GM12873 (cell line): ENCODE measurements around the gene SLCO2A1.

Experiments used
- CTCF ChIP-seq: IDR thresholded peaks from 2 replicates; pipeline ENCODE4 v1.5.1; 2012; ENCODE audit warnings: low read depth, mild to moderate bottlenecking, moderate library complexity, low read length, control low read depth; ENCODE audit not compliant: insufficient read depth; ENCODE audit errors: missing control alignments

SLCO2A1 gene

GRCh38 chr3:133984975-133985374 lies 44.8 kb downstream of the SLCO2A1 start:
- no peak for TF ChIP-seq CTCF

DNA sequence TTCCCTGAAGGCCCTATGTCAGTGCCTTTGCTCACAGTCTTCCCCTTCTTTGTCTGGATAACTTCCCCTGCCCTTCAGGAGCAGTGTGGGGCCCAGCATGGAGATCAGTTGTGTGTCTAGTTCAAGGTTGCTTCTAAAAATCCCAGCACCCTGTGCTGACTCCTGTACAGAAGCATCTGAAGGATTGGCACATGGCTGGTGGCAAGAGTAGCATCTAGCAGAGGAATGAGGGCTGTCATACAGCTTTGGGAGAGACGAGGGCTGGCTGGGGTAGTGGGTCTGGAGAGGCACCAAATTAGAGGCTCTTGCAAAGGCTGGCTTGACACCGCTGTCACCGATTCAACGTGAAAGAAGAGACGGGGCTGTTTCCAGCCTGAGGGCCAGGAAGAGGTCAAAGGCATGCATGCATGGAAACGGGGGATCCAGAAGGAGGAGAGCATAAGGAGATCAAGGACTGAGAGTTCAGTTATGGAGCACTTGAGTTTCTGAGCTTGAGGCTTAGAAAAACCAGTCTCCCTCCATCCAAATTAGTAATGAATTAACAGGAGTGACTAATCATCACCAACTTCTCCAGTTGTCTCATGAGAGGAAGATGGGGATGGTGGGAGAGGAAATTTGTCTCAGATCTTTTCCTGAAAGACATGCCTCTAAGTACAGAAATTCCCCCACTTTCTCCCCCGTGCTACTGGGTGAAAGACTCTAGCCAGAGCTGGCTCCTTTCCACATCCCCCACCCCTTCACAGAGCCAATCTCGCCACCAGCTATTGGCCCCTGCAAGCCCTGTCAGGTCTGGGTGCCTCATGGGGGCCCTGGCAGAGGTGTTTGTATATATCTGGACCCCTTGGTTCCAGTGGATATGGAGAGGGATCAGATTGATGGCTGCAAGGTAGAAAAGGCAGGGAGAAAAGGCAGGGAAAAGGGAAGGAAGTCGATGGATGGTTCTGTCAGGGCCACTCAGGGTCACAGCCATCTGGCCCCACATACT lies 45.9 kb downstream of the SLCO2A1 start:
- no peak for TF ChIP-seq CTCF

- no peak for TF ChIP-seq CTCF
Observed at GRCh38 chr3:133983126-133983525, 46.6 kb downstream of the SLCO2A1 start.

DNA sequence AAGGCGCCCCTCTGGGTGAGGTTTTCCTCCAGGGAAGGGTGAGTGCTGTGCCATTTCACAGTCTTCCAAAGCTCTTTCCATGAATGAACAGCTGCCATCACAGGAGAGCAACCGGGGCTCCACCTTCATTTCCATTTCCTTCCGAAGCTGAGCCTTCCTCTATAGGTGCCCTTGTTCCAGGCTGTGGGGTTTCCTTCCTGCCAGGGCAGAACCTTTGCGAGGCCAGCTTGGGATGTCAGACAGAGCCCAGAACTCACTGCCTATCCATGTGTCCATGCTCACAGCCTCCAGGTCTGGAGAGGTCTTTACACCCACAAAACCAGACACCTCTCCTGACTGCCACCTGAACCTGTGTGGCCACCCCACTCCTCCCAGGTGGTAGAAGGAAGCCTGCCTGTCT lies 49.2 kb downstream of the SLCO2A1 start:
- TF ChIP-seq CTCF = no peak

DNA sequence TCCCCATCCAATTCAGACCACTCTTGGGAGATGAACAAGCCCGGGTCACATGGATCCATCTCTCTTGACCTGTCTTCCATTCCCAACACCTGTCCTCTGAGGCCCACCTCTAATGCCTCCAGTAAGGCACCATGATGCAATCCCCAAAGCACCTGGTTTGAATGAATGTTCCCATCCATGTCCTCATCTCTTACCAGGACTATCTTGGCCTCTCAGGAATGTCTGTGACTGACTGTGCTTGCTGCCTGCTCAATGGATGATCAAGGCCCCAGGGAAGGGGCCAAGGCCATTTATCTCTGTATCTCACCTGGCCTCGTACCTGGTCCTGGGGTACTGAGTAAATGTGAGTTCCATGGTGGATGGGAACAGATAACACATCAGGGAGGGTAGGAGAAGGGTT lies 49.7 kb downstream of the SLCO2A1 start:
- no peak for TF ChIP-seq CTCF

DNA sequence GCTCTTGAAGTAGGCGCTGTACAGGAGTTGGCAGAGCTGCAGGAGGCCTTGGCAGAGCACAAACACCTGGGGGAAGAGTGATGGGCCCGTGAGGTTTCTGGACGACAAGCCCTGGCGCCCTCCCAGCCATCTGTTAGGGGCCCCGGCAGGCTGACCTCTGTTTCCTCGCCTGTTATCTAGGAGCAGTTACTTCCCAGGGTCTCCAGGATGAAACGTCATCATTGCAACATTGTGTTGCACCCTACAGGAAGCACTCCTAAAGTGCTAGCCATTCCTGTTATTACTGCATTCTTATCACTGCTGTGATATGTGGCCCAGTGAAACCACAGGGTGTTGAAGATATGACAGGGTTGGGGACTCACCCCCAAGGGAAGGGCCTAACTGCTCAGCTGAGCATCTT lies 50.2 kb downstream of the SLCO2A1 start:
- TF ChIP-seq CTCF = no peak

GRCh38 chr3:133977568-133977967 lies 52.2 kb downstream of the SLCO2A1 start:
- no peak for TF ChIP-seq CTCF
